Umbilical cord (tissue), 2 donors: ENCODE results near the gene NXNL1. TPM values are rescaled to one million over a fixed set of nuclear protein-coding genes. Genes with fewer than 3 reads are reported as not detected.

Source experiments
- DNase-seq: peaks from one replicate; pipeline ENCODE4 v3.0.0-alpha.2; 2015; ENCODE audit warnings: low spot score
- total RNA-seq: library from RNA; depleted of rRNA; stranded (reverse); fragments of >200 nt; gene quantifications from one replicate; pipeline ENCODE4 v1.2.3, GENCODE V29; 2014; ENCODE audit warnings: low replicate concordance; ENCODE audit not compliant: insufficient read depth

The NXNL1 gene
- total RNA-seq, 1 donor from 2014 or later: not detected

GRCh38 chr19:17455308-17456123 is 5.2 kb downstream of the NXNL1 start:
- no peak for DNase-seq

- DNase-seq: no peak
Observed at GRCh38 chr19:17454576-17455071, 6.1 kb downstream of the NXNL1 start.

- no peak for DNase-seq
Observed at GRCh38 chr19:17451820-17452219, 8.9 kb downstream of the NXNL1 start.

- no peak for DNase-seq
Observed at GRCh38 chr19:17450264-17451075, 10.3 kb downstream of the NXNL1 start.

- peak; percentile 45 for DNase-seq
Observed at GRCh38 chr19:17448131-17448967, 12.4 kb downstream of the NXNL1 start, which contains the start of gene TMEM221. Gene TMEM221 (minus strand): TSS chr19:17448668. CDS start chr19:17448462, 206 bp downstream.

DNA sequence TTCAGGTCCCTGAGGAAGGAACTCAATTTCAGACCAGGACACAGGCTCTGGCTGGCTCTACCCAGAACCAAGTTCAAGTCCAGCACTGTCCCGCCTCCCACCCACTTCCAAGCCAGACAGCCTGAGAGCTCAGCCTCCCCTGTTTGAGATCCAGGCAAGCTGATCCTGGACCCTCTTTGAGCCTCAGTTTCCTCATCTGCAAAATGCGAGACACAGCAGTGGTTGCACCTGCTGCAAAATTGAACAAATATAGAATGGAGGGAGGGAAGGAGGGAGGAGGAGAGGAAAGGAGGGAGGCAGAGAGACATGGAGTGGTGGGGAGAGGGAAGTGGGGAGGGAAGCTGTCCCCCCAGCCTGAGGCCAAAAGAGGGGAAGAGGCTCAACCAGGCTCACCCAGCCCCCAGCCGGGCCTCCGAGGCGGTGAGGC is 13.0 kb downstream of the NXNL1 start:
- no peak for DNase-seq

DNA sequence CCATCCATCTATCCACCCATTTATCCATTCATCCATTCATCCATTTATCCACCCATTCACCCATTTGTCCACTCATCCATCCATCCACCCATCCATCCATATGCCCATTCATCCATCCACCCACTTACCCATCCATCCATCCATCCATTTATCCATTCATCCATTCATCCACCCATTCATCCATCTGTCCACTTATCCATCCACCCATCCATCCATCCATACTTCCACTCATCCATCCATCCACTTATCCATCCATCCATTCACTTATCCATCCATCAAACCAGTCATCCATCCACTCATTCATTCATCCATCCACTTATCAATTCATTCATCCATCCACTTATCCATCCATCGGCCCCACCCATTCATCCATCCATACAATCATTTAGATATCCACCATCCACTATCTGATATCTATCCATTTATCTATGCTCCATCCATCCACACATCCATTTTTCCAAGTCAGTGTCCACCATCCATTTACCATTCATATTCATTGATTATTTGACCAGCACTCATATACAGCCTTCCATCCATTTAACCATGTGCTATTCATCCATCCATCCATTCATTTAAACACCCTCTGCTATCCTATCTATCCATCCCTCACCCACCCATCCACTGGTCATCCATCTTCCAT is 15.1 kb downstream of the NXNL1 start:
- DNase-seq: no peak

GRCh38 chr19:17441241-17442021 is 19.3 kb downstream of the NXNL1 start:
- DNase-seq: no peak

GRCh38 chr19:17436874-17437267 is 23.9 kb downstream of the NXNL1 start:
- DNase-seq: no peak

DNA sequence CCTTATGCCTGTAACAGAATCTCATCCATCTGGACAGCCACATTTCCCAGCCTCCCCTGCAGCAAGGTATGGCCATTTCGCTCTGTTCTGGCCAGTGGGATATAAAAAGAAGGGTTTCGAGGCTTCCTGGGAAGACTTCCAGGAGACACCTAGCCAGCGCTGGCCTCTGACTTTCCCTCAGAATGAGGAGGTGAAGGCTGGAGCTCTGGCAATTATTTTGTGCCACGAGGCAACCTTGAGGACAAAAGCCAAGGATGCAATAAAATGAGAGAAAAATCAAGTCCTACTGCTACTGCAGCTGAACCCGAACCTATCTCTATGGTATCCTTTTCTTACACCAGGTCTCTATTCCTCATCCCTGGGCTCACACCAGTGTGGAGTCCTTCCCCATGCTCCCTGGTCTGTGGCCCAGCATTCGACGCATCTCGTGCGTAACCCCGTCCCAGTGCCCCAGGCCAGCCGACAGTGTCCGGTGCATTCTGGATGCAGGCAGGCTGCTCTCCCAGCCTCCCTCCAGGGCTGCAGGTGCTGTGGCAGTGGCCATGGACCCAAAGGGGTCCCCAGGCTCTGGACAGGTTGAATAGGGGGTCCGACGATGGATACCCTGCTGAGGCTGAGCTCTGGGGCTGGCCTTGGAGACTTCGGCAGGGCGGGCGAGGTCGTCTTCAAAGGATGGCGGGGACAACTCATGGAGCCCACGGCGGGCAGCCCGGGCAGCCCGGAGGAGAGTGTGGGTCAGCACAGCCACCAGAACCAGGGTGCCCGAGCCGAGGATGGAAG is 24.4 kb downstream of the NXNL1 start:
- no peak for DNase-seq

DNA sequence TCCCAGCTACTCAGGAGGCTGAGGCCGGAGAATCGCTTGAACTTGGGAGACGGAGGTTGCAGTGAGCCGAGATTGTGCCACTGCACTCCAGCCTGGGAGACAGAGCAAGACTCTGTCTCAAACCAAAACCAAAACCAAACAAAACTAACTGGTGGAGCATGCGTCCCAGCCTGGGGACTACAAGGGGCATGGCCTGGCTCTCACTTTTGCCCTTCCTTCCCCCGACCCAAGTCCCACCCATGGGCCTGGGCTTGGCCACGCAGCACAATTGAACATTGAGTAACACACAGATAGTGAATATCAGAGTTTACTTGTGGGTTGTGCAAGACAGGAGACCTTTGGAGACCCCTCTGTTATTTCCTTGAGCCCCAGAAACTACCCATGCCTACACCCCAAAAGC is 25.5 kb downstream of the NXNL1 start:
- DNase-seq: no peak

DNA sequence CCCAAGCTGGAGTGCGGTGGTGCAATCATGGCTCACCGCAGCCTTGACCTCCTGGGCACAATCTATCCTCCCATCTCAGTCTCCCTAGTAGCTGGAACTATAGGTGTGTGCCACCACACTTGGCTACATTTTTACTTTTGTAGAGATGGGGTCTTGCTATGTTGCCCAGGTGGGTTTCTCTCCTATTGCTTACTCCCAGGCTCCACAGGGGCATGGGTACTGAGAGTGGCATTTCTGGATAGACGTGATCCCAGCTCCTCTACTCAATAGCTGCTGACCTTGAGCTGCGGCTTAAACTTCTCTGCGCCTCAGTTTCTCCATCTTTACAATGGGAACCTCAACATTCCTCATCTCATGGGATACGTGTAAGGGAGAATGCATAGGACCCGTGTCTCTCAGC is 29.3 kb downstream of the NXNL1 start:
- DNase-seq: no peak

- peak; percentile 61 for DNase-seq
Observed at GRCh38 chr19:17429641-17430113, 31.0 kb downstream of the NXNL1 start.

DNA sequence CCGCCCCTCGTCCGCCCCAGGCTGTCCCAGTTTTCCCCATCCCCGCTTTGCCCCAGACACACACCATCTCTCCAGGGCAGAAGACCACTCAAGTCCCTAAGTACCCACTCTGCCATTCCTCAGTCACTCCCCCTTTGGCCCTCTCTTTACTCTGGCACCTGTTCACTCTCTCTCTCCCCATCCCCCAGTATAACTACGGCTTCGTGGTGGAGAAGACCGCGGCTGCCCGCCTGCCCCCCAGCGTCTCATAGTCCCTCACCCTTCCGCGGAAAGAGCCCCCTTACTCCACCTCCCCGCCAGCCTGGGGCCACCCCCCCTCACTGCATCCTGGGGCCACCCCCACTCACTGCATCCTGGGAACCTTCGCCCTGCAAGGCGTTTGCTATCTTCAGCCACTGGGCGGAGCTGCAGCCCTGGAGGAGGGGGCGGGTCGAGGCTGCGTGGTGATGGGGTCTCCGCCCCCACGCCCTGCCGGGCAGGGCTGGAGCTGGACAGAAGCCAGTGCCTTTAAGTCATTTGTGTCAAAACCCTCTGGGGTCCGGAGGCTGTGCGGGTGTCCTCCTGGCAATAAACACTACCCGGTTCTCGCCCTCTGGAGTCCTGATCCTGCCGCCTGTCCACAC is 35.9 kb downstream of the NXNL1 start:
- peak; percentile 45 for DNase-seq

- no peak for DNase-seq
Observed at GRCh38 chr19:17423429-17424208, 37.1 kb downstream of the NXNL1 start.

DNA sequence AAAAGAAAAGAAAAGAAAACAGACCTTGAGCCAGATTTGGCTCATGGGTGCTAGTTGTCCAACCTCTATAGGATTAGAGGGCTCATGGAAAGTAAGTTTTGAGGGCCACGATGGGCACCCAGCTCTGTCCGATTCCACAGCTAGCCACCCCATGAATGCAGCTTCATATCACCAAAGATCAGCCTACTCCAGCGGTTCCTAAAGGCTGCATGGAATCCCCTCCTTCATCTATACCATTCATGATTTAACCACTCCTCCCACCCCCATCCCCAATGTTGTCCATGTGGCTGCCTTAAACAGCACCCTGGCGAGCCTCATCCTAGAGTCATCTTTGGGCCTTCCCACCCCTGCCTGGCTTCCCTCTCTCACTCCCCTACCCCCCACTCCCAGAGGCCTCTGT is 38.8 kb downstream of the NXNL1 start:
- DNase-seq: no peak

DNA sequence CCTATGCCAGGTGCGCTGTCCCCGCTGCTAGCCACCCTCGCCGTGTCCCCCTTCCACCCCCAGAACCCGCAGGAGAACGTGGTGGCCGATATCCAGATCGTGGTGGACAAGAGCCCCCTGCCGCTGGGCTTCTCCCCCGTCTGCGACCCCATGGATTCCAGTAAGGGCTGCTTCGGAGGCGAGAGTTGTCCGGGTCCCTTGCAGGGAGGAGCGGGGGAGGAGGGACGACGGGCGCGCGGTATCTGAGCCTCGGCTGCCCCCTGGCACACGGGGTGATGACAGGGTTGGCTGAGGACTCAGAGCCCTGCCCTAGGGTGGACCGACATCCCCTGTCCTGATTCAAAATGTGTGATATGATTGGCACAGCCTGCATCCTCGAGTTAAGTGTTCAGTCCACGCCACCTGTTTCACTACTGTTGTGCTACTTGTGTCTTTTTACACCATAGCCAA is 40.2 kb downstream of the NXNL1 start:
- DNase-seq: peak; percentile 47
